Prostate gland (tissue), 2 donors: ENCODE measurements around the gene MCC. TPM values are rescaled to one million over a fixed set of nuclear protein-coding genes. Genes with fewer than 3 reads are reported as not detected.

Experiments used
- DNase-seq: peaks from one replicate; pipeline ENCODE4 v3.0.0-alpha.2; 2019; ENCODE audit warnings: low spot score
- H3K27ac ChIP-seq, 2 donors: fragments of 200-600 bp; sonication (generic); 2 replicates each; pipeline ENCODE4 v1.5.1; 2017 to 2019
- H3K27me3 ChIP-seq: fragments of 200-600 bp; sonication (generic); replicated peaks from 2 replicates; pipeline ENCODE4 v1.5.1; 2019; ENCODE audit not compliant: insufficient read depth
- H3K36me3 ChIP-seq, 2 donors: fragments of 200-600 bp; sonication (generic); 1 replicate in 1 of 2; 2 replicates in 1 of 2; pipeline versions ENCODE4 v1.5.1 to v1.8.1; 2017 to 2019
- H3K4me1 ChIP-seq: fragments of 200-600 bp; sonication (generic); replicated peaks from 2 replicates; pipeline ENCODE4 v1.5.1; 2019
- H3K4me3 ChIP-seq, 2 donors: fragments of 200-600 bp; sonication (generic); 2 replicates each; pipeline ENCODE4 v1.5.1; 2017 to 2019
- H3K9me3 ChIP-seq: fragments of 200-600 bp; sonication (generic); 2 replicates; pipeline ENCODE4 v1.5.1; 2017
- POLR2A ChIP-seq: fragments of 450-650 bp; IDR thresholded peaks from one replicate; pipeline ENCODE4 v1.6.1; 2016; ENCODE audit warnings: antibody characterized with exemption, mild to moderate bottlenecking
- POLR2AphosphoS5 ChIP-seq: sonication (generic); formaldehyde crosslinking; IDR thresholded peaks from one replicate; pipeline ENCODE4 v1.6.1; 2017; ENCODE audit warnings: antibody characterized with exemption
- WGBS: methylation state at CpG from one replicate; pipeline ENCODE4 v1.1.5; 2018; 5-methylcytosine and 5-hydroxymethylcytosine counted together
- intact Hi-C: fragments of 100-400 bp; cut with DNase I; formaldehyde crosslinking; loops from one replicate; pipeline ENCODE4 v1.14.2; 2022
- total RNA-seq, 2 donors: library from RNA; depleted of rRNA; stranded (reverse); fragments of >200 nt; gene quantifications; one replicate each; pipeline ENCODE4 v1.1.0, GENCODE V29; 2016
- TF ChIP-seq, protein P1 (sequence below), 4 experiments: fragments of 200-600 bp in 2 of 4; fragments of 450-650 bp in 2 of 4; sonication (generic) in 2 of 4; IDR thresholded peaks; 1 replicate in 3 of 4; 2 replicates in 1 of 4; pipeline ENCODE4 v1.5.1; 2016 to 2019; ENCODE audit warnings: antibody characterized with exemption in 4 of 4, mild to moderate bottlenecking in 2 of 4, moderate library complexity in 2 of 4

MCC gene
- total RNA-seq, 2 donors from 2014 or later: 41.5 to 54.1 TPM

GRCh38 chr5:113125371-113125770 lies 362.9 kb downstream of the MCC start:
- Histone ChIP-seq H3K27ac (no peak overlapping the region), H3K4me3 (no peak overlapping the region), H3K27me3 (no peaks in the 10 kb centered on the region), H3K36me3 (no peaks in the 10 kb centered on the region), H3K9me3 (no peaks in the 10 kb centered on the region), H3K4me1 (no peaks in the 10 kb centered on the region)
- no peak for DNase-seq
- 55% methylated on average over 4 of the region's 4 CpGs for WGBS
- intact Hi-C loops: no loop called here
- no peak for TF ChIP-seq POLR2AphosphoS5
- TF ChIP-seq, protein P1, sequence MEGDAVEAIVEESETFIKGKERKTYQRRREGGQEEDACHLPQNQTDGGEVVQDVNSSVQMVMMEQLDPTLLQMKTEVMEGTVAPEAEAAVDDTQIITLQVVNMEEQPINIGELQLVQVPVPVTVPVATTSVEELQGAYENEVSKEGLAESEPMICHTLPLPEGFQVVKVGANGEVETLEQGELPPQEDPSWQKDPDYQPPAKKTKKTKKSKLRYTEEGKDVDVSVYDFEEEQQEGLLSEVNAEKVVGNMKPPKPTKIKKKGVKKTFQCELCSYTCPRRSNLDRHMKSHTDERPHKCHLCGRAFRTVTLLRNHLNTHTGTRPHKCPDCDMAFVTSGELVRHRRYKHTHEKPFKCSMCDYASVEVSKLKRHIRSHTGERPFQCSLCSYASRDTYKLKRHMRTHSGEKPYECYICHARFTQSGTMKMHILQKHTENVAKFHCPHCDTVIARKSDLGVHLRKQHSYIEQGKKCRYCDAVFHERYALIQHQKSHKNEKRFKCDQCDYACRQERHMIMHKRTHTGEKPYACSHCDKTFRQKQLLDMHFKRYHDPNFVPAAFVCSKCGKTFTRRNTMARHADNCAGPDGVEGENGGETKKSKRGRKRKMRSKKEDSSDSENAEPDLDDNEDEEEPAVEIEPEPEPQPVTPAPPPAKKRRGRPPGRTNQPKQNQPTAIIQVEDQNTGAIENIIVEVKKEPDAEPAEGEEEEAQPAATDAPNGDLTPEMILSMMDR (IDR thresholded peaks at IDR 0.05): no peak
- TF ChIP-seq POLR2A: no peak

DNA sequence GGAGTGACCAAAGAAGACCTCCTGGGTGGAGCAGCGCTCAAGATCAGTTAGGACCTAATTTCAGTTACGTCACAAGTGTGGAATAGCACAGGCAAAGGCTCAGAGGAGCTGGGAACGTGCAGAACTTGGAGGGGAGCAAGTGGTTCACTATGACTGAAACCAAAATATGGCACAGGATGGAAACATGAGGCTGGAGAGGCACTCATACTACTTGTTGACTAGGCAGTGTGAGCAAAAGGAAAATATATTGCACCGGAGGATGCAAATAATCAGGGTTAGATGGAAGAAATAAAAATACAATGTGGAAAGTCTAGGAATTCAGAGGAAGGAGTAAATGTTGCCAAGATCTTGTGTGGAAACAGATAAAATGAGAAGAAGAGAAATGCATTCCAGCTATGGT lies 363.3 kb downstream of the MCC start:
- DNase-seq: no peak
- intact Hi-C loops: no loop called here
- no peaks in the 10 kb centered on the region for H3K4me1 ChIP-seq
- 92% methylated on average over 4 of the region's 4 CpGs for WGBS
- H3K36me3 ChIP-seq: no peaks in the 10 kb centered on the region
- no peaks in the 10 kb centered on the region for H3K27me3 ChIP-seq
- H3K27ac ChIP-seq: no peak overlapping the region
- H3K4me3 ChIP-seq: no peak overlapping the region
- no peaks in the 10 kb centered on the region for H3K9me3 ChIP-seq
- TF ChIP-seq POLR2A (no peak), POLR2AphosphoS5 (no peak)
- TF ChIP-seq, protein P1 (IDR thresholded peaks at IDR 0.05): no peak

DNA sequence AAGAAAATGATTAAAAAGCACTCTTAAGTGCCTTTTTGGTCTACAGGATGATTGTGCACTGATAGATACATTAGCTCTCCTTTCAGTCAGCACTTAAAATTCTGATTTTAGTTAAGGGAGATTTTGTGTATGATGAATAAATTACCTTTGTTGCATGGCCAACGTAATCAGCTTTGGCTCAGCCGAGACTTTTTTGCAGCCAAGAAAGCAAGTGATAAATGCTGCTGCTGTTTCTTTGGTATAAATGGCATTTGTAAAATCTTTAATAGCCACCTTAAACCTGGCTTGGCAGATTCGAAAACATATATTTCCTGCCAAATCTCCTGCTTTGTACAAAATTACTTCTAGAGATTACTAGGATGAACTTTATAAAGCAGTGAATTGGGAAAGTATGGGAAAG lies 364.0 kb downstream of the MCC start:
- Histone ChIP-seq H3K9me3 (no peaks in the 10 kb centered on the region), H3K27me3 (no peaks in the 10 kb centered on the region), H3K4me1 (peaks cover 2% of the 10 kb centered on the region), H3K4me3 (no peak overlapping the region), H3K27ac (no peak overlapping the region), H3K36me3 (no peaks in the 10 kb centered on the region)
- 19% methylated on average over 3 of the region's 3 CpGs for WGBS
- intact Hi-C loops: no loop called here
- no peak for TF ChIP-seq POLR2A
- TF ChIP-seq, protein P1 (IDR thresholded peaks at IDR 0.05): no peak
- TF ChIP-seq POLR2AphosphoS5: no peak
- no peak for DNase-seq

DNA sequence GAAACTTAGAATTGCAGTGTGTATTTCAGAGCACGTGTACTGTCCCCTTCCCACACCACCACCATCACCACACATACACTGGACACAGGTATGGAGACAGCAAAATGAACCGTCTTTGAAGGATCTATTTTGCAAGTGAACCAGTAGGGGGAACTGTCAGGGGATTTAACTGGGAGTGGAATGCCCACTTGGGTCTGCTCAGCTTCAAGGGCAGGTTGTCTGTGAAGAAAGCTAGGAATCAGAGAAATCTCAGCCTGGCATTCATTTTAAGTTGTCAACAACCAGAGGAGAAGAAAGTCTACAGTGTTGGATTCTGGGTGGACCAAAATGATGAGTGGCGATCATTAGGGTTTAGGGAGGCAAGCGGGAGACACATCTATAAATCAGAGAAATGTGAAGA lies 364.6 kb downstream of the MCC start:
- Histone ChIP-seq H3K36me3 (no peaks in the 10 kb centered on the region), H3K27ac (no peak overlapping the region), H3K9me3 (no peaks in the 10 kb centered on the region), H3K4me1 (peaks cover 3% of the 10 kb centered on the region), H3K27me3 (no peaks in the 10 kb centered on the region), H3K4me3 (no peak overlapping the region)
- DNase-seq: no peak
- intact Hi-C loops: no loop called here
- 74% methylated on average over 4 of the region's 4 CpGs for WGBS
- no peak for TF ChIP-seq POLR2A
- no peak for TF ChIP-seq POLR2AphosphoS5
- TF ChIP-seq, protein P1 (IDR thresholded peaks at IDR 0.05): no peak

DNA sequence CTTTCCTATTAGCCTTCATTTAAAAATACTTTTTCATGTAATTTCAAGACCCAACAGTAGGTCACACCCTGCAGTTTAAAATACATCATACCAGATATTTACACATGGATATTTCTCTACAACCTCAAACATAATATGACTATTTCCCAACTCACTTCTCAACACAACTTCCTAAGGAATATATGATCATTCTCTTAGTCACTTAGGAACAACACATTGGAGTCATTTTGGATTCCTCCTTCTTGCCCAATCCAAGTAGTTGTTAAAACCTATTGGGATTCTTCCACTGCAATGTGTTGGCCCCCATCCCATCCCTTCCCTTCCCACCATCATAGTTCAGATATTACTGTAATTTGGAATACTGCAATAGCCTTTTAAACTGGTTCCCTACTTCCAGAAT lies 366.2 kb downstream of the MCC start:
- intact Hi-C loops: no loop called here
- DNase-seq: no peak
- Histone ChIP-seq H3K27ac (no peak overlapping the region), H3K36me3 (no peaks in the 10 kb centered on the region), H3K4me1 (peaks cover 3% of the 10 kb centered on the region), H3K4me3 (no peak overlapping the region), H3K27me3 (no peaks in the 10 kb centered on the region), H3K9me3 (no peaks in the 10 kb centered on the region)
- TF ChIP-seq POLR2AphosphoS5 (no peak), POLR2A (no peak)
- TF ChIP-seq, protein P1 (IDR thresholded peaks at IDR 0.05): no peak
